Mammary epithelial cell (primary cell): ENCODE results near the gene SYNE2.

Experiments used
- EZH2 ChIP-seq: IDR thresholded peaks from 2 replicates; pipeline ENCODE4 v1.6.1; 2012; ENCODE audit warnings: low read length, inconsistent platforms, borderline replicate concordance
- TF ChIP-seq, protein P1 (sequence below), 2 donors: IDR thresholded peaks in 1 of 2; conservative IDR thresholded peaks in 1 of 2; 2 replicates each; pipeline ENCODE4 v1.5.1; 2011 to 2012; ENCODE audit warnings: inconsistent platforms in 2 of 2, low read length in 2 of 2, mild to moderate bottlenecking in 2 of 2, control low read depth in 1 of 2, low read depth in 1 of 2; ENCODE audit not compliant: insufficient read depth in 1 of 2; ENCODE audit errors: extremely low read depth in 1 of 2

DNA sequence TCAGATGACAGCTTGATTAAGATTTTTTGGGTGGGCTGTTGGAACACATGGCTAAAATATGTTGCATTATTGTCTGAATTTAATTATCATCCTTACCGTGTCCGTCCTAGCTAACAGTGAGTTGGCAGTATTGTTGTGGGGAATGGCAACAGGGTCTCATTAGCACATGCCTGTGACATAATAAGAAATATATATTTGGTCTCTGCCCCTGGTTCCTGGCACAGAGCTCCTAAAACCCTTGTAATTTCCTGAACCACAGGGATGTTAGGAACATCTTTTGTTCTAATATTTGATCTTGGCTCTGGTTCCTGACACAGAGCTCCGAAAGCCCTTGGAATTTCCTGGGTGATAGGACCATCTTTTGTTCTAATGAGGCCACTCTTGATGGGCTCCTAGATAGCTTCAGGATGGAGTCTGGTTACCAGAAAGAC lies 76.0 kb downstream of the SYNE2 start:
- TF ChIP-seq, protein P1, sequence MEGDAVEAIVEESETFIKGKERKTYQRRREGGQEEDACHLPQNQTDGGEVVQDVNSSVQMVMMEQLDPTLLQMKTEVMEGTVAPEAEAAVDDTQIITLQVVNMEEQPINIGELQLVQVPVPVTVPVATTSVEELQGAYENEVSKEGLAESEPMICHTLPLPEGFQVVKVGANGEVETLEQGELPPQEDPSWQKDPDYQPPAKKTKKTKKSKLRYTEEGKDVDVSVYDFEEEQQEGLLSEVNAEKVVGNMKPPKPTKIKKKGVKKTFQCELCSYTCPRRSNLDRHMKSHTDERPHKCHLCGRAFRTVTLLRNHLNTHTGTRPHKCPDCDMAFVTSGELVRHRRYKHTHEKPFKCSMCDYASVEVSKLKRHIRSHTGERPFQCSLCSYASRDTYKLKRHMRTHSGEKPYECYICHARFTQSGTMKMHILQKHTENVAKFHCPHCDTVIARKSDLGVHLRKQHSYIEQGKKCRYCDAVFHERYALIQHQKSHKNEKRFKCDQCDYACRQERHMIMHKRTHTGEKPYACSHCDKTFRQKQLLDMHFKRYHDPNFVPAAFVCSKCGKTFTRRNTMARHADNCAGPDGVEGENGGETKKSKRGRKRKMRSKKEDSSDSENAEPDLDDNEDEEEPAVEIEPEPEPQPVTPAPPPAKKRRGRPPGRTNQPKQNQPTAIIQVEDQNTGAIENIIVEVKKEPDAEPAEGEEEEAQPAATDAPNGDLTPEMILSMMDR (conservative IDR thresholded peaks at IDR 0.05 in 1 of 2, IDR thresholded peaks at IDR 0.05 in 1 of 2; ENCODE audit: extremely low read depth in 1 of 2, insufficient read depth in 1 of 2, low read depth in 1 of 2, low read length in 2 of 2): no peak
- no peak for TF ChIP-seq EZH2
